VCaP (cell line): ENCODE measurements around the gene SND1.

Source experiments
- H3K27ac ChIP-seq: fragments of 450-650 bp; 2 replicates; pipeline ENCODE4 v1.5.1; 2017
- CTCF ChIP-seq: fragments of 450-650 bp; conservative IDR thresholded peaks from 2 replicates; pipeline ENCODE4 v1.5.1; 2017; ENCODE audit warnings: mild to moderate bottlenecking, moderate library complexity

The SND1 gene

GRCh38 chr7:128076796-128077271, 424.8 kb downstream of the SND1 start:
- peak overlapping the region; percentile 87 for H3K27ac ChIP-seq
- no peak; the same call in 1 of the 2 replicates for TF ChIP-seq CTCF

DNA sequence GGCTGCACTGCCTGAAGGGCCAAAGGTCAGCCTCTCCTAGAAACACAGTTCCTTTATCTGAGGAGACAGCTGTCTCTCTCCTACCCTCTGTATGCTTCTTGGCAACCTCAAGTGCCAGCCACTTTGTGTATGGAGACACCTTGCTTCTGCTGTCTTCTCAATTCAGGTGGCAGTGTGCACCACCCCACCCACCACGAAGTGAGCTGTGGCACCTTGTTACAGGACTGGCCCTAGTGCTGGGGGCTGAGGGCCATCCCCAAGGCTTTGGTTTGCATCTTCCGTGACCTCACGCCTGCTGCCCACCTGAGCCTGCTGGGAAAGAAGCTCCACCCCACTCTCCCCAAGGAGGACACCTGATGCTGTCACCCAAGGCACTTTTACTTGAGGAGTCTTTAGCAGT, 426.3 kb downstream of the SND1 start:
- no peak for TF ChIP-seq CTCF

GRCh38 chr7:128080169-128080568, 428.2 kb downstream of the SND1 start:
- no peak for TF ChIP-seq CTCF
- no peak overlapping the region for H3K27ac ChIP-seq

More for the DNA sequence above, 426.3 kb downstream of the SND1 start:
- H3K27ac ChIP-seq, result peak overlapping the region; percentile 87

DNA sequence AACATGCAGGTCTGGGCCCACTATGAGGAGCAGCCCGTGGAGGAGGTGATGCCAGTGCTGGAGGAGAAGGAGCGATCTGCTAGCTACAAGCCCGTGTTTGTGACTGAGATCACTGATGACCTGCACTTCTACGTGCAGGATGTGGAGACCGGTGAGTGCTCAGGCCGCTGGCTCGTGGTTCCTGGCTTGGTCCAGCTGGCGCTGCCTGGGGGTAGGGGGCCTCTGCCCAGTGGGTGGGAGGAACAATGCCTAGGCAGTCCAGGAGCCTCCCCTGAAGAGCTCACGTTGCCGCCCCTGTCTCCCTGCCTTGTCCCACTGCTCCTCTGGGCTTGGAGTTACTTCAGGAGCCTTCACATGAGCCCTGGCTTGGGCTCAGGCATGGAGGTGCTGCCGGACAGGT, 429.4 kb downstream of the SND1 start:
- TF ChIP-seq CTCF, result no peak
- H3K27ac ChIP-seq, result no peak overlapping the region

DNA sequence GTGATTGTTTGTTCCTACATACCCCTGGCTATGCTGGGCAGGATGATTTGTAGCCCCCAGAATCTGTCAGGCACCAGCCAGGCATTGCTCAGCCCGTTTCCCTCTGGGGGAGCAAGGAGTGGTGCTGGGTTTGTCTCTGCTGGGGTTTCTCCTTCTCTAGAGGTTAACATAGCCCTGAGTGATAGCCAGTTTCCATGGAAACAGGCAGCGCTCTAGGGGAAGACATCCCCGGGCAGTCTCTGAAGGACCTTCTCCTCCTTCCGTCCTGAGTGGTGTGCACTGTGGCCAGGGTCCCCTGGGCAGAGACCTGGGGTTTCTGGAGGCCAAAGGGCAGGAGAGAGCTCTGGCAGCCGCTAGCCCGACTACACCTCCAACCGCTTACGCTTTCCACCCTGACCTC, 429.8 kb downstream of the SND1 start:
- no peak for TF ChIP-seq CTCF
- H3K27ac ChIP-seq, result no peak overlapping the region

DNA sequence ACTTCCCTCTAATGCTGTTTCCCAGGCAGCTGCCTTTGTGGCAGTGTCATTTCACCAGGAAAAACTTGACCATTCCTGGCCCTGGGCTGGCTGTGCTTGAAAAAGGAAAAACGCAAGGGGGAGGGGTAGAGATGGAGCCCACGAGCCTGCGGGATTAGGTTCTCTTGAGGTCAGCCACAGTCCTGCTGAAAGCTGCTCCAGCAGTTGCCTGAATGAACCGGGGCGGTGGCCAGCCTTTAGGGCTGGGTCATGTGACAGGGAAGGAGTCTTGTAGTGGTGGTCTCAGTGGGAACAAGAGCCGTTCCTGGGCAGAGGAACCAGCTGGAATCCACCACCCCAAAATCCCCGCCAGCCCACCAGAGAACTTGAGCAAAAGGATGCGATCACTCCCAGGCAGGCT, 430.4 kb downstream of the SND1 start:
- no peak for TF ChIP-seq CTCF

GRCh38 chr7:128084896-128085608, 433.1 kb downstream of the SND1 start:
- H3K27ac ChIP-seq, result no peak overlapping the region

More for the DNA sequence above, 430.4 kb downstream of the SND1 start:
- no peak overlapping the region for H3K27ac ChIP-seq

More at GRCh38 chr7:128084896-128085608, 433.1 kb downstream of the SND1 start:
- TF ChIP-seq CTCF, result no peak
